ENCODE results near the gene POLR3H. TPM values are rescaled to one million over a fixed set of nuclear protein-coding genes. Genes with fewer than 3 reads are reported as not detected.

The POLR3H gene
- total and polyA plus RNA-seq, 2 of the 4 experiments (the other 2 are of a cell fraction): 37.8 to 67.8 TPM

- no peak overlapping the region for H2BK20ac ChIP-seq (ENCODE audit: low read depth, low read length)
- H3K27me3 ChIP-seq (ENCODE audit: control insufficient read depth, insufficient read depth, low read length): no peaks in the 10 kb centered on the region
- peaks cover 11% of the 10 kb centered on the region; the same call in 1 of the 2 replicates for H3K9me1 ChIP-seq (ENCODE audit: insufficient read depth, low read length)
- H3K14ac ChIP-seq (replicated peaks; ENCODE audit: low read depth, low read length): no peak overlapping the region
- no peak for ATAC-seq (ENCODE audit: low read depth)
- H3K56ac ChIP-seq (ENCODE audit: extremely low read depth, insufficient read depth, low read length): no peak overlapping the region
- ChIA-PET CTCF (interaction anchor here (0.6 kb wide), 1 partner anchor 87 kb away, joined by 3 read pairs; no protein-coding TSS in a partner anchor), POLR2A (ENCODE audit: unreplicated experiment) (no interaction called here)
- H3K4me2 ChIP-seq (ENCODE audit: low read depth, low read length): no peak overlapping the region
- no peak overlapping the region for H2BK15ac ChIP-seq (ENCODE audit: low read depth, low read length)
- H2BK120ac ChIP-seq (ENCODE audit: low read depth, low read length): no peak overlapping the region
- H4K5ac ChIP-seq (ENCODE audit: low read depth, low read length): no peak overlapping the region
- H4K20me1 ChIP-seq (ENCODE audit: insufficient read depth, low read length): peaks cover 17% of the 10 kb centered on the region
- dilution Hi-C loops (cut with HindIII; ENCODE audit: low sequenced_read_pairs, unreplicated experiment): no loop called here
- H3K27ac ChIP-seq (ENCODE audit: insufficient read depth, low read length): no peak overlapping the region
- in situ Hi-C loops (cut with MboI; ENCODE audit: low sequenced_read_pairs): loop anchor here (25.0 kb wide), 1 partner anchor 563 kb away; no protein-coding TSS in a partner anchor
- no peaks in the 10 kb centered on the region for H3K4me1 ChIP-seq (ENCODE audit: control insufficient read depth, insufficient read depth, low read length)
- H2AK5ac ChIP-seq (ENCODE audit: low read depth, low read length): no peak overlapping the region
- WGBS, 2 experiments (ENCODE audit: extremely low coverage in 2 of 2, insufficient read length in 1 of 2): no CpG with 5 or more reads among the region's 7 CpGs
- DNase-seq: no peak
- intact Hi-C loops (cut with micrococcal nuclease): no loop called here
- no peak overlapping the region for H2AK9ac ChIP-seq (replicated peaks; ENCODE audit: low read depth, low read length, poor library complexity)
- H3K4me3 ChIP-seq (ENCODE audit: insufficient read depth, low read depth, low read length): no peak overlapping the region
- no peak overlapping the region for H4K8ac ChIP-seq (ENCODE audit: low read depth in 2 of 2, low read length in 2 of 2)
- H3K36me3 ChIP-seq (ENCODE audit: control insufficient read depth, insufficient read depth, low read length): peaks cover 21% of the 10 kb centered on the region
- no peak overlapping the region for H2BK5ac ChIP-seq (ENCODE audit: low read depth, low read length, poor library complexity, severe bottlenecking)
- no peak for TF ChIP-seq CHD1 (IDR thresholded peaks at IDR 0.05; ENCODE audit: low read depth, low read length)
- TF ChIP-seq NFE2L2 (IDR thresholded peaks at IDR 0.05; ENCODE audit: low read depth, low read length): no peak
- no peak for TF ChIP-seq BHLHE40 (IDR thresholded peaks at IDR 0.05; ENCODE audit: low read depth, low read length)
- no peak for TF ChIP-seq FOS (IDR thresholded peaks at IDR 0.05; ENCODE audit: low read depth, low read length)
- TF ChIP-seq CTCF (conservative IDR thresholded peaks at IDR 0.05; ENCODE audit: low read depth, low read length): no peak
- no peak for TF ChIP-seq MAZ (IDR thresholded peaks at IDR 0.05; ENCODE audit: borderline replicate concordance, low read depth, low read length)
- TF ChIP-seq RFX5 (IDR thresholded peaks at IDR 0.05; ENCODE audit: low read depth, low read length): no peak
- no peak for TF ChIP-seq MAFK (IDR thresholded peaks at IDR 0.05; ENCODE audit: low read depth, low read length)
- TF ChIP-seq RCOR1 (IDR thresholded peaks at IDR 0.05; ENCODE audit: insufficient replicate concordance, low read length): no peak
- TF ChIP-seq POLR2A (IDR thresholded peaks at IDR 0.05; ENCODE audit: low read depth, low read length): no peak
- no peak for TF ChIP-seq SMC3 (IDR thresholded peaks at IDR 0.05; ENCODE audit: low read depth, low read length)
- TF ChIP-seq RAD21 (IDR thresholded peaks at IDR 0.05; ENCODE audit: low read length): no peak
- no peak for TF ChIP-seq ELK1 (IDR thresholded peaks at IDR 0.05; ENCODE audit: borderline replicate concordance, low read depth, low read length)
- no peak for TF ChIP-seq CEBPB (IDR thresholded peaks at IDR 0.05; ENCODE audit: low read depth, low read length)
- TF ChIP-seq USF2 (IDR thresholded peaks at IDR 0.05; ENCODE audit: low read depth, low read length): no peak
- no peak for TF ChIP-seq MXI1 (IDR thresholded peaks at IDR 0.05; ENCODE audit: borderline replicate concordance, low read depth, low read length)
- no TSS peak for BruUV-seq (replicated peaks)
- H4K91ac ChIP-seq (ENCODE audit: insufficient read depth, low read depth, low read length): no peak overlapping the region
- H3K9ac ChIP-seq (ENCODE audit: low read depth, low read length): no peak overlapping the region
- no peak overlapping the region for H3K23ac ChIP-seq (ENCODE audit: low read depth, low read length)
- H3K9me3 ChIP-seq (ENCODE audit: control insufficient read depth, insufficient read depth, low read length): no peaks in the 10 kb centered on the region
- H3K18ac ChIP-seq (ENCODE audit: low read depth, low read length): no peak overlapping the region
- no peak overlapping the region for H3K4ac ChIP-seq (ENCODE audit: low read depth, low read length)
- no peak overlapping the region for H2AFZ ChIP-seq (replicated peaks; ENCODE audit: low read length, poor library complexity)
- H3K79me1 ChIP-seq (ENCODE audit: low read depth in 1 of 2, low read length in 2 of 2): peaks cover 30 to 59% of the 10 kb centered on the region in 2 experiments
Observed at GRCh38 chr22:41500303-41500702, 44.0 kb downstream of the POLR3H start.
